GM18498 (cell line): ENCODE data around the gene ABHD8.

Experiments used
- ATAC-seq: cut with Tn5 transposase; IDR thresholded peaks from one replicate; pipeline ENCODE4 v1.9.1; 2021; ENCODE audit warnings: mild to moderate bottlenecking, moderate library complexity; ENCODE audit not compliant: unreplicated experiment

Gene ABHD8

GRCh38 chr19:17303167-17303939 is at the start of gene ABHD8:
TSS of gene ABHD8 (minus strand) at chr19:17303425. CDS start at chr19:17301616, 1,809 bp downstream.
- peak; percentile 65 for ATAC-seq

DNA sequence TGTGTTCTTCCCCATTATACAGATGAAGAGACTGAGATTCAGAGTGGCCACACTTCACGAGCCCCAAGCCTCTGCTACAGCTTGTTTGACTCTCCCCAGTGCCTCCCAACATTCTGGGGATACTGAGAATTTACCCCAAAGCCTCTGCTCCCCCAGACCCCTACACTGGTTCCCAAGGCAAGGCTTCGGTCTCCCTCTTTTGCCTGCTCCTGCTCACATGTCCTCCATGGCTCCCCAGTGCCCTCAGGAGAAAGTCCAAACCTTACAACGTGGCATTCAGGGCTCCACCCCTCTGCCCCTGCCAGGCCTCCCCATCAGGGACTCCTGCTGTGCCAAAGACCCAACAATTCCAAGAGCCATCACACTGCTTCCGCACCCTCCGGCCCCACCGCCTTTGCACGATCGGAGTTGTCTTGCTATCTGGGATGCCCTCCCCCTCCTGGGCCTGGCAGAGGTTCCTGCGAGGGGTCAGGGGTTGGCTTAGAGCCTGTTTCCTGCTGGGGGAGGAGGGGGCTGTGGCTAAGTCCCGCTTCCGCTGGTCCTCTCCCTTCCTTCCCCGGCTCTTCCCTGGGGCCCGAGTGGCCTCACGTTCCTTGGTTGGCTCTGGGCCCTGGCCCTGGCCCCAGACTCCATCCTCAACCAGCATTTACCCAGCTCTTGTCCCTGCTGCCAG is 49.5 kb upstream of the ABHD8 start:
- no peak for ATAC-seq

GRCh38 chr19:17351815-17352435 is 48.7 kb upstream of the ABHD8 start:
- no peak for ATAC-seq

DNA sequence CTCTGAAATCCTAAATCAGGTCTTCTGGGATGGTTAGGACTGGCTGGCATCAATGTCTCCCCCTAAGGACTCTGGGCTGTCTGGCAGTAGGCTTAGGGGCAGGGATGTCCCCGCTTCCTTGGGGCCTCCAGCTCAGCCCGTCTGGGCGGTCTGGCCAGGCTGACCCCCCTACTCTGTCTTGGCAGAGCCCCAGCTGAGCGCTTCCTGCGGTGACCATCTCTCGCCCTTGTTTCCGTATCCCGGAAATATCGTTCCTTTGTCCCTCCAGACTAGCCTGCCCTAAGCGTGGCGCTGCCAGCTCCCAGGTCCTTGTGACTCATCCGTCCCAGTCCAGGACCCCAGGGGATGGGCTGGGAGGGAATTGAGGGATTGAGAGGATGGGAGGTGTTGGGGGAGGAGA is 45.5 kb upstream of the ABHD8 start:
- ATAC-seq: no peak

DNA sequence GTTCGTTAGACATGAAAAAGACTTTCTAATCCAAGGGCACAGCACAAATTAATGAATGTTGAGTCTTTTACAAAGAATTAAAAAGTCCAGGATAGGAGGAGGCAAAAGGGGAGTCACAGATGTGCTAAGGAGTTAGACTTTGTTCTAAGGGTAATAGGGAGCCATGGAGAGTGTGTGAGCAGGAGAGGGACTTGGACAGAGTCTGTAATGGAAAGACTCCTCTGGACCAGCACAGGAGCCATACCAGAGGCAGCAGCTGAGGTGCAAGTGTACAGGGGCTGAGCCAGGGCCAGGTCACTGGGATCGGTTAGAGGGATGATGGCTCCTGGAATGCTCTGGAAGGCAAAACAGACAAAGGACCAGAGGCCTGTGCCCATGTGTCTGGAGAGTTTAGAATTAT is 44.7 kb upstream of the ABHD8 start:
- ATAC-seq: no peak

DNA sequence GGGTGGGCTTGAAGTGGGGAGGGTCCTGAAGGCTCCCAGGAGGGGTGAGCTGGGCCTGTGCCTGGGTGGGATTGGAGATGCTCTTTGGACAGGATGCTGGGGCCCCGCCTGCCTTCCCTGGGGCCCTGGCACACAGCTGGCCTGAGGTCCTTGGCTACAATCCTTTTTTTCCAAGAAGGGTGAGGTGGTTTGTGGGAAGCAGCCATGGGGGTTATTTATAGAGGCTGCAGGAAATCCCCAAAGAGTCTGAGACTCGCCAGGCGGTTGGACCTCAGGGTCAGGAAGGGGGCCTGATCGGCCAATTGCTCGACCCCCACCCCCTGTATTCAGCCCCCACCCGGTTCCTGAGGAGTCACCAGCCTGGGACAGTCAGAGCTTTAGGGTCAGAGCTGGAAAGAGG is 44.1 kb upstream of the ABHD8 start:
- ATAC-seq: no peak

DNA sequence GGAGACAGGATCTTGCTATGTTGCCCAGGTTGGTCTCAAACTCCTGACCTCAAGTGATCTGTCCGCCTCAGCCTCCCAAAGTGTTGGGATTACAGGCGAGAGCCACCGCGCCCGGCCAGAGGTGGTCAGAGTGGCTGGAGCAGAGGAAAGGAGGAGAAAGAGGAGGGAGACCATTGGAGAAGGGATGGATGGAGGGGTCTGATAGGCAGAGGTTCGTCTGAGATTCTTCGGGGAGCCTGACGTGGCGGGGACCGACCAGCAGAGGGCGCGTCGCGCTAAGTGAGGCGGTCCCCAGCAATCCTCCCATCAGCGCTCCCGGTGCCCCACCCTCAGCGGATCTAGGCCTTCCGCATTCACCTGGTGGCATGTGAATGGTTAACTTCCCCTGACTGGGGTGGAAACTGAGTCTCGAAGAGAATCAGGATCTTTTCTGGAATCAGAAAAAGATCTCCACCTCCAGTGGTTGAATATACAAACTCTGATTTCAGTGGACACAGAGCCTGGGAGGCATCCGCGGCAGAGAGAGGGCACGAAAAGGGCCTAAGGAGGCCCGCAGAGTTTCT is 43.0 kb upstream of the ABHD8 start:
- ATAC-seq: no peak

DNA sequence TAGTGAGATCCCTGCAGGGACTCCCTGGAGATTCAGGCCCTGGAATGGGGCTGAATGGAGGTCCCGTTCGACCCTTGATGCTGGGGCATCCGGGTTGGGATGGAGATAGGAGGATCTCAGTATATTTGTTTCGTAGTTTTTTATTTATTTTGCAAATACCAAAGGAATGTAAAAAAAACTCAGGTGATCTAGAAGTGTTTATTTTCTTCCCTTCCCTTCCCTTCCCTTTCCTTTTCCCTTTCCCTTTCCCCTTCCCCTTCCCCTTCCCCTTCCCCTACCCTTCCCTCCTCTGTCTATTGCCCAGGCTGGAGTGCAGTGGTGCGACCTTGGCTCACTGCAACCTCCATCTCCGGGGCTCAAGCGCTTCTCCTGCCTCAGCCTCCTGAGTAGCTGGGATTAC is 38.6 kb upstream of the ABHD8 start:
- no peak for ATAC-seq

DNA sequence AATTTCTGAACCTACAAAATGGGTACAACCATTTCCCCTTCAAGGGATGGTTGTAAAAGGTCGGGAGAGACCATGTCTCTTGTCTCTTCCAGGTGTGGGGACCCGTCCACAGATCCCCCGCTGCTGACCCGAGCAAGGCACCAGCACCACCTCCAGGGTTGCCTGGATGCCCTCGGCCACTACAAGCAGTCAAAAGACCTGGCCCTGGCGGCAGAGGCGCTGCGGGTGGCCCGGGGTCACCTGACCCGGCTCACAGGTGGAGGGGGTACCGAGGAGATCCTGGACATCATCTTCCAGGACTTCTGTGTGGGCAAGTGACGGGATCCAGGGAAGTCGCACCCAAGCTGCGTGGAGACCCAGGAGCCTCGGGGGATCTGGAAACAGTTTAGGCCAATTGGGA is 38.2 kb upstream of the ABHD8 start:
- no peak for ATAC-seq

- no peak for ATAC-seq
Measured at GRCh38 chr19:17340871-17341357, 37.7 kb upstream of the ABHD8 start.

DNA sequence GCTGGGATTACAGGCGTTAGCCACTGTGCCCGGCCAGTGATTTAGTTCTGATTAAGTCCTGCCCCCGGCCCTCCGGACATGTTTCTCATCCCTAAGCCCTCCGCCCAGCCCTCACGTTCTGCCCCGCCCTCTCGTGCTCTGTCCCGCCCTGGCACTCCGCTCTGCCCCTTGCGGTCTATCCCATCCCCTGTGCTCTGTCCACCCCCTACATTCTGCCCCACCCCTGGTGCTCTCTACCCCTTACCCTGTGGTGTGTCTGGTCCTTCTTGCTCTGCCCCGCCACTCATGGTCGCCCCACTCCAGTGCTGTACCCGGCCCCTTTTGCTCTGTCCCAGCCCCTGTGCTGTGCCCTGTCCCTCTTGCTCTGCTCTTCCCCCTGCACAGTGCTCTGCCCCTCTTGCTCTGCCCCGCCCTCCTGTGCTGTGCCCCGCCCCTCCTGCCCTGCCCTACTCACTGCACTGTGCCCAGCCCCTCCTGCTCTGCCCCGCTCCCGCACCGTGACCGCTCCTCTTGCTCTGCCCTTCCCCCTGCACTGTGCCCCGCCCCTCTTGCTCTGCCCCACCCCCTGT is 37.2 kb upstream of the ABHD8 start:
- no peak for ATAC-seq

DNA sequence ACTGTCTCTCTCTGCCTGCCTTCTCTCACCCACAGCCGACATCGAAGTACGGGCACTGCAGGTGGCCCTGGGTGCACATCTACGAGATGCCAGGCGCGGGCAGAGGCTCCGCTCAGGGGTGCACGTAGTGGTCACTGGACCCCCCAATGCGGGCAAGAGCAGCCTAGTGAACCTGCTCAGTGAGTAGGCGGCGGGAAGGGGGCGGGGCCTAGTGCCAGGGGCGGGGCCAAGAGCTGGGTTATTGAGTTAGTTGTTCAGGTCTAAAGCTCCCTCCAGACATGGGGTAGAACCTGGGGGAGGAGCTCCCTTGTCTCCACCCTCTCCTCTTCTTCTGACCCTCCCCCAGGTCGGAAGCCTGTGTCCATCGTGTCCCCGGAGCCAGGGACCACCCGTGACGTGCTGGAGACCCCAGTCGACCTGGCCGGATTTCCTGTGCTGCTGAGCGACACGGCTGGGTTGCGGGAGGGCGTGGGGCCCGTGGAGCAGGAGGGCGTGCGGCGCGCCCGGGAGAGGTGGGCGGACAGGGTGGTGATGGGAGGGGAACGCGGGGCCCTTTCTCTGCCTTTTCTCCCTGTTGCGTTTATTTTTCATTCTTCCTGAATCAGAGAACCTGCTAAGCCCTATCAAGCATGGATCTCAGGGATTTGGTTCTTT is 36.0 kb upstream of the ABHD8 start:
- ATAC-seq: no peak

- no peak for ATAC-seq
Measured at GRCh38 chr19:17338433-17339078, 35.3 kb upstream of the ABHD8 start.

- no peak for ATAC-seq
Measured at GRCh38 chr19:17337675-17338432, 34.6 kb upstream of the ABHD8 start.

GRCh38 chr19:17336872-17337674 is 33.8 kb upstream of the ABHD8 start, which contains the start of gene GTPBP3:
TSS of gene GTPBP3 (plus strand) at chr19:17337553. CDS start at chr19:17337612, 59 bp downstream.
- peak; percentile 80 for ATAC-seq

DNA sequence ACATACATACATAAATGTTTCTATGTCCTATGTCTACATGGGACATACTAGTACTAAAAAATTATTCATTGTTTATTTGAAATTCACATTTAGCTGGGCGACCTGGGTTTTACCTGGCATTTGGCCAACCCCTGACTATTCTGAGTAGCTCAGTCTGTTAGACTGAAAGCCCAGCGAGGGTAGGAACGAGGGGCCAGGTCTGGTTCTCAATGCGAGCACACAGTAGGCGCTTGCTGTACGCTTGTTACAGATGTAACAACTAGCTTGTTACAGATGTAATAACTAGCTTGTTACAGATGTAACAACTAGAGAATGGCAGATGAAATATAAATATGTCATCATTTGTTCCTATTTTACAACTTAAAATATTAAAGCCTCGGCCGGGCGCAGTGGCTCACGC is 32.4 kb upstream of the ABHD8 start:
- ATAC-seq: no peak

DNA sequence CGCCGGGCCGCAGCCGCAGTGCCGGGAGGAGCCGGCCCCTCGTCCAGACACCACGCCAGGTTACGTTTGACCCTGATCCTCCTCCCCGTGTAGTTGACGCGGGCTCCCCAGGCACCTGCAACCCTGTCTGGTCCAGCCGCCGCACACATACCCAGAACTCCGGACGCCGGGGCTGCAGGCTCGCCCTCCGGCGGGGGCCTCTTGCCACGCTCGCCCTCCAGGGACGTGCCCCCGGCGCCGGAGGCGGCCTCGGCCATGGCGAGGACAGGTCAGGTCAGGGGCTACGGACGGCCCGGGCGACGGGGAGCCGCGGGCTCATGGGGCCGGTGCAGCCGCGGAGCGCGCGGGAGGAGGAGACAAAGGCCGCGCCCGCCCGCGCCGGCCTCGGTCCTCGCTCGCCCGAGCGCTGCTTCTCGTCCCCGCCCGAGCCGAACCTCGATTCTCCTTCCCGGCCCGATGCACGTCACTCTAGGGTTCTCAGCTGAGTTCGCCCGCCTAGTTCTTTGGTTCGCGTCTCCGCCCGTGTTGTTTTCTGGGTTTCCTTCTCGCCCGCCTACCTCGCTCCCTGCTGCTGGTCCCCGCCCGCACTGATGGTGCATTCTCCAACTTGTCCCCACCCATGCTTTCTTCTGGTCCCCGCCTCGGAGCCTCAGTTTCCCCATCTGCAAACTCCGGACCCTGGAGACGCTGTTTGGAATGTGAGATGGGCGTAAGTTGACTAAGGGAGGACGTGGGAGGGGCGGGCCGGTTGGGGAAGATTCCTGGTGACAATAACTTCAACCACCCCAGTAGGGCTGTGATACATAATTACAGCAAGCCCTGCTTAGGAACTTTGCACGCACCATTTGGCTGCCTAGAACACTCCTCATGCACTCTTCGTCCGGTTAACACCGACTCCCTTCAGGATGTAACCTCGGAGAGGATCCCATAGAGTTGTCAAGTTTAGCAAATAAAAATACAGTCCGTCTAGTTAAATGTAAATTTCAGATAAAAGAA is 31.5 kb upstream of the ABHD8 start, which contains the start of gene ANO8:
Gene ANO8 (minus strand): TSS at position 442 of the 996 bp plus-strand sequence. CDS start 185 bp downstream, at position 257.
- ATAC-seq: peak; percentile 47
